Testis (tissue), 2 donors: Measurements from ENCODE around the gene CRBN.

Experiments
- POLR2A ChIP-seq: fragments of 450-650 bp; IDR thresholded peaks from one replicate; pipeline ENCODE4 v1.6.1; 2017; ENCODE audit warnings: antibody characterized with exemption, mild to moderate bottlenecking, moderate library complexity
- TF ChIP-seq, protein P1 (sequence below), 3 experiments: fragments of 450-650 bp in 2 of 3; fragments of 200-600 bp in 1 of 3; sonication (generic) in 1 of 3; IDR thresholded peaks; one replicate each; pipeline ENCODE4 v1.5.1; 2016 to 2019; ENCODE audit warnings: antibody characterized with exemption in 3 of 3, mild to moderate bottlenecking in 2 of 3, moderate library complexity in 1 of 3

DNA sequence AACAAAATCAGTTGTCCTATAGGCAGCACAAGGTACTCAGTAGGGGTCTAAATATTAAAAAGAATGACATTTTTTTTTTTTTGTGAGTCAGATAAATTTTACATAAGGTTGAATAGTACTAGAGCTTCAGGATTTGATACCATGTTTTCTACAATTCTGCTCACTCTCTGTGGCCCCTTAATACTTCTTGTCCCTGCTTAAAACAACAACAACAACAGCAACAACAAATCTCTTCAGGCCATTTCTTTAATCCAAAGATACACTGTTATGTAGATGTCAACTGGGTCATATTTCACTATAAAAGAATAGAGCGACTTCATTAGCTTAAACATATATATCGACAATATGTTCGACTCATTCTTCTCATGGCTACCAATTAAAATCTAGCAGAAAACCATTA lies 72.3 kb downstream of the CRBN start:
- no peak for TF ChIP-seq POLR2A
- TF ChIP-seq, protein P1, sequence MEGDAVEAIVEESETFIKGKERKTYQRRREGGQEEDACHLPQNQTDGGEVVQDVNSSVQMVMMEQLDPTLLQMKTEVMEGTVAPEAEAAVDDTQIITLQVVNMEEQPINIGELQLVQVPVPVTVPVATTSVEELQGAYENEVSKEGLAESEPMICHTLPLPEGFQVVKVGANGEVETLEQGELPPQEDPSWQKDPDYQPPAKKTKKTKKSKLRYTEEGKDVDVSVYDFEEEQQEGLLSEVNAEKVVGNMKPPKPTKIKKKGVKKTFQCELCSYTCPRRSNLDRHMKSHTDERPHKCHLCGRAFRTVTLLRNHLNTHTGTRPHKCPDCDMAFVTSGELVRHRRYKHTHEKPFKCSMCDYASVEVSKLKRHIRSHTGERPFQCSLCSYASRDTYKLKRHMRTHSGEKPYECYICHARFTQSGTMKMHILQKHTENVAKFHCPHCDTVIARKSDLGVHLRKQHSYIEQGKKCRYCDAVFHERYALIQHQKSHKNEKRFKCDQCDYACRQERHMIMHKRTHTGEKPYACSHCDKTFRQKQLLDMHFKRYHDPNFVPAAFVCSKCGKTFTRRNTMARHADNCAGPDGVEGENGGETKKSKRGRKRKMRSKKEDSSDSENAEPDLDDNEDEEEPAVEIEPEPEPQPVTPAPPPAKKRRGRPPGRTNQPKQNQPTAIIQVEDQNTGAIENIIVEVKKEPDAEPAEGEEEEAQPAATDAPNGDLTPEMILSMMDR (IDR thresholded peaks at IDR 0.05): no peak
